HCT116 (cell line): Measurements from ENCODE around the gene OTOG.

ENCODE experiments used
- CEBPB ChIP-seq: IDR thresholded peaks from 2 replicates; pipeline ENCODE4 v1.6.1; 2012; ENCODE audit warnings: low read depth
- CTCF ChIP-seq, 3 experiments: fragments of 200-600 bp in 1 of 3; sonication (generic) in 1 of 3; IDR thresholded peaks in 2 of 3; conservative IDR thresholded peaks in 1 of 3; 2 replicates each; pipeline ENCODE4 v1.5.1; 2012 to 2017; ENCODE audit warnings: low read depth in 2 of 3, low read length in 2 of 3, antibody characterized with exemption in 1 of 3, borderline replicate concordance in 1 of 3, control low read depth in 1 of 3, mild to moderate bottlenecking in 1 of 3, mixed read lengths in 1 of 3, mixed run types in 1 of 3, moderate library complexity in 1 of 3; ENCODE audit not compliant: insufficient read depth in 1 of 3
- EGR1 ChIP-seq: IDR thresholded peaks from 2 replicates; pipeline ENCODE4 v1.6.1; 2012; ENCODE audit warnings: low read depth
- EZH2 ChIP-seq: fragments of 200-600 bp; sonication (generic); IDR thresholded peaks from 2 replicates; pipeline ENCODE4 v1.6.1; 2017; ENCODE audit warnings: antibody characterized with exemption, mixed run types
- POLR2A ChIP-seq: IDR thresholded peaks from 2 replicates; pipeline ENCODE4 v1.7.0; 2011; ENCODE audit warnings: borderline replicate concordance; ENCODE audit not compliant: insufficient read depth, insufficient read length; ENCODE audit errors: extremely low read depth
- RAD21 ChIP-seq: IDR thresholded peaks from 2 replicates; pipeline ENCODE4 v1.6.1; 2012; ENCODE audit warnings: low read depth, mild to moderate bottlenecking
- REST ChIP-seq: IDR thresholded peaks from 2 replicates; pipeline ENCODE4 v1.6.1; 2012; ENCODE audit warnings: low read depth
- SIN3A ChIP-seq: IDR thresholded peaks from 2 replicates; pipeline ENCODE4 v1.6.1; 2012; ENCODE audit warnings: low read depth
- SP1 ChIP-seq: IDR thresholded peaks from 2 replicates; pipeline ENCODE4 v1.6.1; 2012; ENCODE audit warnings: low read depth
- TCF7L2 ChIP-seq: IDR thresholded peaks from 2 replicates; pipeline ENCODE4 v1.7.0; 2011; ENCODE audit warnings: borderline replicate concordance, inconsistent platforms; ENCODE audit not compliant: insufficient read depth, insufficient read length; ENCODE audit errors: extremely low read depth
- ZNF274 ChIP-seq: fragments of 200-500 bp; sonication (Bioruptor generic); IDR thresholded peaks from 2 replicates; pipeline ENCODE4 v1.6.1; 2014; ENCODE audit warnings: mild to moderate bottlenecking, low read depth, low read length, inconsistent platforms

GRCh38 chr11:17645190-17645970 is 98.3 kb downstream of the OTOG start:
- TF ChIP-seq RAD21 (no peak), POLR2A (no peak), REST (no peak), SP1 (no peak), CTCF (IDR thresholded peaks at IDR 0.05 in 2 of 3, conservative IDR thresholded peaks at IDR 0.05 in 1 of 3; ENCODE audit: borderline replicate concordance in 1 of 3, insufficient read depth in 1 of 3, low read depth in 2 of 3, low read length in 2 of 3) (no peak), SIN3A (no peak), TCF7L2 (no peak), CEBPB (no peak), EZH2 (no peak), EGR1 (no peak), ZNF274 (no peak)
